ENCODE data around the gene PIK3C2G. TPM values are rescaled to one million over a fixed set of nuclear protein-coding genes. Genes with fewer than 3 reads are reported as not detected.

Gene PIK3C2G
- total RNA-seq, 1 experiment from 2014 or later = not detected

DNA sequence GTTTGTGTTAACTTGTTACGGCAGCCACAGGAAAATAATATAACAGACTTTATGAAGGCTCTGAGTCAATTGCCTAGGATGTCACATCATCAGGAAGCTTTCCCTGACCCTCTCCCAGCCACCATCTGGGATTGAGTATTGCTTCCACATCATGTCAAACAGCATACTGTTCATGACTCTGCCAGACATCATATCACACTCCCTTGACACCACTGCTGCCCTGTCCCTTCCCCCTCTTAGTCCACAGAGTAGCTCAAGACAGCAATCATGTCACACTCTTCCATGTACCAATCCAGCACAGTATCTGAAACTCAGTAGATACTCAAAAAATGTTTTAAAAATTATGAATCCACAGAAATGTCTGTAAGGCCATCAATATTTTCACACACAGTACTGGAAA, 168.0 kb downstream of the PIK3C2G start:
- Histone ChIP-seq H3K4me3 (ENCODE audit: low read depth in 2 of 2, low read length in 2 of 2) (no peak overlapping the region), H3K36me3 (ENCODE audit: control insufficient read depth, insufficient read depth, low read length) (no peaks in the 10 kb centered on the region; the same call in 1 of the 2 replicates), H3K9me3 (ENCODE audit: control insufficient read depth, insufficient read depth, low read depth, low read length) (no peaks in the 10 kb centered on the region), H3K27me3 (ENCODE audit: control insufficient read depth, insufficient read depth, low read length) (no peaks in the 10 kb centered on the region), H3K27ac (ENCODE audit: low read length) (no peak overlapping the region), H3K4me1 (ENCODE audit: control insufficient read depth, insufficient read depth, low read length) (no peaks in the 10 kb centered on the region)
- no peak for DNase-seq (ENCODE audit: low read depth, low spot score)
- intact Hi-C loops (cut with micrococcal nuclease; ENCODE audit: unreplicated experiment) (no loop called here), in situ Hi-C loops (cut with HindIII; ENCODE audit: low pct_unique_long_range_greater_than_20kb, low sequenced_read_pairs) (no loop called here)
- ChIA-PET POLR2A (no interaction called here), CTCF (no interaction called here)
- no TSS peak for BruUV-seq (replicated peaks)
- TF ChIP-seq CTCF (IDR thresholded peaks at IDR 0.05) (no peak), TCF7L2 (IDR thresholded peaks at IDR 0.05; ENCODE audit: low read depth, low read length) (no peak), POLR2AphosphoS5 (IDR thresholded peaks at IDR 0.05; ENCODE audit: low read depth, low read length) (no peak), SIN3A (IDR thresholded peaks at IDR 0.05; ENCODE audit: borderline replicate concordance, insufficient read depth, low read depth, low read length) (no peak)
- TF ChIP-seq, protein P1, sequence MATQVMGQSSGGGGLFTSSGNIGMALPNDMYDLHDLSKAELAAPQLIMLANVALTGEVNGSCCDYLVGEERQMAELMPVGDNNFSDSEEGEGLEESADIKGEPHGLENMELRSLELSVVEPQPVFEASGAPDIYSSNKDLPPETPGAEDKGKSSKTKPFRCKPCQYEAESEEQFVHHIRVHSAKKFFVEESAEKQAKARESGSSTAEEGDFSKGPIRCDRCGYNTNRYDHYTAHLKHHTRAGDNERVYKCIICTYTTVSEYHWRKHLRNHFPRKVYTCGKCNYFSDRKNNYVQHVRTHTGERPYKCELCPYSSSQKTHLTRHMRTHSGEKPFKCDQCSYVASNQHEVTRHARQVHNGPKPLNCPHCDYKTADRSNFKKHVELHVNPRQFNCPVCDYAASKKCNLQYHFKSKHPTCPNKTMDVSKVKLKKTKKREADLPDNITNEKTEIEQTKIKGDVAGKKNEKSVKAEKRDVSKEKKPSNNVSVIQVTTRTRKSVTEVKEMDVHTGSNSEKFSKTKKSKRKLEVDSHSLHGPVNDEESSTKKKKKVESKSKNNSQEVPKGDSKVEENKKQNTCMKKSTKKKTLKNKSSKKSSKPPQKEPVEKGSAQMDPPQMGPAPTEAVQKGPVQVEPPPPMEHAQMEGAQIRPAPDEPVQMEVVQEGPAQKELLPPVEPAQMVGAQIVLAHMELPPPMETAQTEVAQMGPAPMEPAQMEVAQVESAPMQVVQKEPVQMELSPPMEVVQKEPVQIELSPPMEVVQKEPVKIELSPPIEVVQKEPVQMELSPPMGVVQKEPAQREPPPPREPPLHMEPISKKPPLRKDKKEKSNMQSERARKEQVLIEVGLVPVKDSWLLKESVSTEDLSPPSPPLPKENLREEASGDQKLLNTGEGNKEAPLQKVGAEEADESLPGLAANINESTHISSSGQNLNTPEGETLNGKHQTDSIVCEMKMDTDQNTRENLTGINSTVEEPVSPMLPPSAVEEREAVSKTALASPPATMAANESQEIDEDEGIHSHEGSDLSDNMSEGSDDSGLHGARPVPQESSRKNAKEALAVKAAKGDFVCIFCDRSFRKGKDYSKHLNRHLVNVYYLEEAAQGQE (IDR thresholded peaks at IDR 0.05; ENCODE audit: insufficient read depth in 1 of 2, low read depth in 2 of 2, low read length in 1 of 2) = no peak
- ATAC-seq = no peak

DNA sequence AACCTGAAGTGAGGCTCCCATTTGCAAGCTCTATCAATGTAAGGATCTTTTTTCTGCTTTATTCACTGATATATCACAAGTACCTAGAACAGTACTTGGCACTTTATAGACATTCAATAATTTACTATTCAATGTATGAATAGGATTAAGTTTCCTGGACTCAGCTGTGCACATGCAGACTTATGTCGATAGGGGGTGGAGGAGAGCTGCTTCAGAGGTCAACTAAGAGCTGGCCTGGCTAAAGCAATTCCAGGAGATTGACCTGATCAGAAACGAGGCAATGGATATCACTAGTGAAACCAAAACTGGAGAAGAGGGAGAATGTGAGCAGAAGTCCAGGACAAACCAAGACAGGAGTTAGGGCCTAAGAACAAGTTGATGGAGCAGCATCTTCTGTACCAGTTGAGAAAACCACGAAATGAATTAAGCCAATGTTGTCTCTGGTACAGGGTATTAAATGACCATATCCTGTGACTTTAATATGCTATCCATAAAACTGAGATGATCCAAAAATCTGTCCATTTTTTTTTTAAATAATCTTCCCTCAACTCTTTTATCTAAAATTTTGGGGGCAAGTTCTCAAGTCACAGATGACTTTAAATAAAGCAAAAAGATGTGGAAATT, 169.2 kb downstream of the PIK3C2G start:
- Histone ChIP-seq H3K4me1 (ENCODE audit: control insufficient read depth, insufficient read depth, low read length) (no peaks in the 10 kb centered on the region), H3K27me3 (ENCODE audit: control insufficient read depth, insufficient read depth, low read length) (no peaks in the 10 kb centered on the region), H3K27ac (ENCODE audit: low read length) (no peak overlapping the region), H3K4me3 (ENCODE audit: low read depth in 2 of 2, low read length in 2 of 2) (no peak overlapping the region), H3K9me3 (ENCODE audit: control insufficient read depth, insufficient read depth, low read depth, low read length) (no peaks in the 10 kb centered on the region), H3K36me3 (ENCODE audit: control insufficient read depth, insufficient read depth, low read length) (no peaks in the 10 kb centered on the region; the same call in 1 of the 2 replicates)
- intact Hi-C loops (cut with micrococcal nuclease; ENCODE audit: unreplicated experiment) (no loop called here), in situ Hi-C loops (cut with HindIII; ENCODE audit: low pct_unique_long_range_greater_than_20kb, low sequenced_read_pairs) (no loop called here)
- ChIA-PET POLR2A (no interaction called here), CTCF (no interaction called here)
- peak; percentile 71 for TF ChIP-seq CTCF (IDR thresholded peaks at IDR 0.05)
- TF ChIP-seq POLR2AphosphoS5 (IDR thresholded peaks at IDR 0.05; ENCODE audit: low read depth, low read length) = no peak
- ATAC-seq = no peak
- BruUV-seq (replicated peaks) = no TSS peak
- peak; percentile 27 for DNase-seq (ENCODE audit: low read depth, low spot score)
